Stomach (tissue), 9 donors: ENCODE data around the gene SHLD1. TPM values are rescaled to one million over a fixed set of nuclear protein-coding genes. Genes with fewer than 3 reads are reported as not detected.

Experiments
- DNase-seq, 2 donors: peaks; one replicate each; pipeline versions ENCODE4 v3.0.0 to v3.0.0-alpha.2; 2013 to 2019
- H3K27ac ChIP-seq, 5 donors: fragments of 200-600 bp in 4 of 5; sonication (generic) in 4 of 5; one replicate each; pipeline ENCODE4 v1.5.1; 2013 to 2019; ENCODE audit warnings: mild to moderate bottlenecking in 1 of 5, moderate library complexity in 1 of 5
- H3K27me3 ChIP-seq, 3 donors: fragments of 200-600 bp; sonication (generic); one replicate each; pipeline ENCODE4 v1.5.1; 2017 to 2019; ENCODE audit warnings: mixed run types in 1 of 3
- H3K36me3 ChIP-seq, 4 donors: fragments of 200-600 bp; sonication (generic); 1 replicate in 3 of 4; 2 replicates in 1 of 4; pipeline ENCODE4 v1.5.1; 2016 to 2019
- H3K4me1 ChIP-seq, 4 donors: fragments of 200-600 bp; sonication (generic); one replicate each; pipeline ENCODE4 v1.5.1; 2016 to 2019
- H3K4me3 ChIP-seq, 4 donors: fragments of 200-600 bp; sonication (generic) in 3 of 4; one replicate each; pipeline ENCODE4 v1.5.1; 2016 to 2019; ENCODE audit warnings: mild to moderate bottlenecking in 1 of 4
- H3K9me3 ChIP-seq, 4 donors: fragments of 200-600 bp; sonication (generic); one replicate each; pipeline ENCODE4 v1.5.1; 2016 to 2019
- EP300 ChIP-seq: sonication (generic); formaldehyde crosslinking; IDR thresholded peaks from one replicate; pipeline ENCODE4 v1.6.1; 2017; ENCODE audit warnings: antibody characterized with exemption
- POLR2A ChIP-seq, 4 donors: fragments of 450-650 bp; IDR thresholded peaks; one replicate each; pipeline ENCODE4 v1.6.1; 2016; ENCODE audit warnings: antibody characterized with exemption in 4 of 4, control low read depth in 2 of 4, mild to moderate bottlenecking in 1 of 4, moderate library complexity in 1 of 4
- POLR2AphosphoS5 ChIP-seq, 3 donors: sonication (generic); formaldehyde crosslinking; IDR thresholded peaks; one replicate each; pipeline ENCODE4 v1.6.1; 2016; ENCODE audit warnings: antibody characterized with exemption in 3 of 3
- WGBS, 5 donors: extraction: QIAGEN DNeasy Blood & Tissue Kit in 3 of 5; methylation state at CpG; one replicate each; pipeline versions ENCODE4 v1.1.5 to v1.1.7; 2013 to 2018; 5-methylcytosine and 5-hydroxymethylcytosine counted together
- intact Hi-C: fragments of 100-400 bp; cut with DNase I; formaldehyde crosslinking; loops from one replicate; pipeline ENCODE4 v1.15.1; 2023; ENCODE audit warnings: low total_unique reads
- polyA plus RNA-seq, 3 donors: library from polyadenylated mRNA; stranded (reverse); fragments of 200-250 nt; gene quantifications; one replicate each; pipeline ENCODE4 v1.2.3, GENCODE V29; 2013
- total RNA-seq, 5 donors: library from RNA; depleted of rRNA; stranded (reverse); fragments of >200 nt; gene quantifications; one replicate each; pipeline versions ENCODE4 v1.1.0 to v1.2.3, GENCODE V29; 2014 to 2016
- TF ChIP-seq, protein P1 (sequence below), 7 experiments: fragments of 450-650 bp in 4 of 7; fragments of 200-600 bp in 3 of 7; sonication (generic) in 3 of 7; IDR thresholded peaks; one replicate each; pipeline ENCODE4 v1.5.1; 2016 to 2019; ENCODE audit warnings: antibody characterized with exemption in 7 of 7, control low read depth in 2 of 7, mild to moderate bottlenecking in 1 of 7
- donor health status: healthy with polysubstance abuse.
- donor health status: Bipolar disorder and iron deficiency.
- donor health status: healthy.

SHLD1 gene
- total and polyA plus RNA-seq, 8 donors: 1.3 to 10.5 (median 3.5) TPM; not detected in 1

GRCh38 chr20:5741089-5741488 is 9.1 kb upstream of the SHLD1 start:
- DNase-seq: no peak
- H3K27me3 ChIP-seq: no peaks in the 10 kb centered on the region
- TF ChIP-seq POLR2A (IDR thresholded peaks at IDR 0.05) (no peak), POLR2AphosphoS5 (IDR thresholded peaks at IDR 0.05) (no peak), EP300 (no peak)
- TF ChIP-seq, protein P1, sequence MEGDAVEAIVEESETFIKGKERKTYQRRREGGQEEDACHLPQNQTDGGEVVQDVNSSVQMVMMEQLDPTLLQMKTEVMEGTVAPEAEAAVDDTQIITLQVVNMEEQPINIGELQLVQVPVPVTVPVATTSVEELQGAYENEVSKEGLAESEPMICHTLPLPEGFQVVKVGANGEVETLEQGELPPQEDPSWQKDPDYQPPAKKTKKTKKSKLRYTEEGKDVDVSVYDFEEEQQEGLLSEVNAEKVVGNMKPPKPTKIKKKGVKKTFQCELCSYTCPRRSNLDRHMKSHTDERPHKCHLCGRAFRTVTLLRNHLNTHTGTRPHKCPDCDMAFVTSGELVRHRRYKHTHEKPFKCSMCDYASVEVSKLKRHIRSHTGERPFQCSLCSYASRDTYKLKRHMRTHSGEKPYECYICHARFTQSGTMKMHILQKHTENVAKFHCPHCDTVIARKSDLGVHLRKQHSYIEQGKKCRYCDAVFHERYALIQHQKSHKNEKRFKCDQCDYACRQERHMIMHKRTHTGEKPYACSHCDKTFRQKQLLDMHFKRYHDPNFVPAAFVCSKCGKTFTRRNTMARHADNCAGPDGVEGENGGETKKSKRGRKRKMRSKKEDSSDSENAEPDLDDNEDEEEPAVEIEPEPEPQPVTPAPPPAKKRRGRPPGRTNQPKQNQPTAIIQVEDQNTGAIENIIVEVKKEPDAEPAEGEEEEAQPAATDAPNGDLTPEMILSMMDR (IDR thresholded peaks at IDR 0.05): no peak
- H3K9me3 ChIP-seq: no peaks in the 10 kb centered on the region
- intact Hi-C loops: no loop called here
- no peak overlapping the region for H3K27ac ChIP-seq
- no peaks in the 10 kb centered on the region for H3K36me3 ChIP-seq
- WGBS, 5 donors: 71 to 88% (median 77%) methylated on average over 2 of the region's 2 CpGs
- peaks cover 7 to 29% (median 17%) of the 10 kb centered on the region in 4 donors for H3K4me1 ChIP-seq
- no peak overlapping the region for H3K4me3 ChIP-seq

GRCh38 chr20:5742041-5742440 is 8.2 kb upstream of the SHLD1 start:
- no peaks in the 10 kb centered on the region for H3K27me3 ChIP-seq
- H3K4me3 ChIP-seq: no peak overlapping the region
- no peak for DNase-seq
- 76 to 90% (median 85%) methylated on average over 2 of the region's 2 CpGs for WGBS, 5 donors
- no peak overlapping the region for H3K27ac ChIP-seq
- intact Hi-C loops: no loop called here
- no peaks in the 10 kb centered on the region for H3K36me3 ChIP-seq
- no peak for TF ChIP-seq POLR2A (IDR thresholded peaks at IDR 0.05)
- TF ChIP-seq, protein P1 (IDR thresholded peaks at IDR 0.05): no peak
- TF ChIP-seq POLR2AphosphoS5 (IDR thresholded peaks at IDR 0.05): no peak
- no peak for TF ChIP-seq EP300
- H3K9me3 ChIP-seq: no peaks in the 10 kb centered on the region
- peaks cover 7 to 19% (median 9%) of the 10 kb centered on the region in 4 donors for H3K4me1 ChIP-seq

- intact Hi-C loops: no loop called here
- H3K36me3 ChIP-seq: no peaks in the 10 kb centered on the region
- H3K27me3 ChIP-seq: no peaks in the 10 kb centered on the region
- no peak overlapping the region for H3K4me3 ChIP-seq
- TF ChIP-seq, protein P1 (IDR thresholded peaks at IDR 0.05): no peak
- TF ChIP-seq EP300 (no peak), POLR2A (IDR thresholded peaks at IDR 0.05) (no peak), POLR2AphosphoS5 (IDR thresholded peaks at IDR 0.05) (no peak)
- H3K4me1 ChIP-seq: peaks cover 0 to 4% (median under 1%) of the 10 kb centered on the region in 4 donors
- no peak for DNase-seq
- no peak overlapping the region for H3K27ac ChIP-seq
- no peaks in the 10 kb centered on the region for H3K9me3 ChIP-seq
- WGBS, 5 donors: 58 to 72% (median 64%) methylated on average over 8 of the region's 8 CpGs
Observed at GRCh38 chr20:5745416-5746030, 4.7 kb upstream of the SHLD1 start.

DNA sequence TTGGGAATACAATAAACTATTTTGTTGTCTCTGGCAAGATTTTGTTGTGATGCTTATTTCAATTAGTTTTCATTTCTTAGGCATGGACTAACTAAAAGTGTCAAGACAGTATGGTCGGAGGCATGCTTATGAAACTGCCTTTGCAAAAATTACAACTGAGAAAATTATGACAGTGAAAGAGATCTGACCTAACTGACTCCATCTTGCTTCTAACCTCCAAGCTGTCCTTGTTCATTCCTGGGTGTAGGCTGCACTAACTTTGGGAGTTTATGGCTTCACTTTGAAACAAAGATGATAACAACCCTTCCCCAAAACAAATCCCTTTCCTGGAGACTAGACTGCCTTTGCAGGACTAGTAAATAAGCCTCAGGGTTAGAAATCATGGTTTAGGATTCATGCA is 4.1 kb upstream of the SHLD1 start:
- TF ChIP-seq, protein P1 (IDR thresholded peaks at IDR 0.05): no peak
- TF ChIP-seq EP300 (no peak), POLR2A (IDR thresholded peaks at IDR 0.05) (no peak), POLR2AphosphoS5 (IDR thresholded peaks at IDR 0.05) (no peak)
- Histone ChIP-seq H3K27ac (no peak overlapping the region), H3K27me3 (no peaks in the 10 kb centered on the region), H3K9me3 (no peaks in the 10 kb centered on the region), H3K36me3 (no peaks in the 10 kb centered on the region), H3K4me1 (peaks cover 2 to 8% (median 5%) of the 10 kb centered on the region in 4 donors), H3K4me3 (no peak overlapping the region)
- 69 to 82% (median 77%) methylated on average over 1 of the region's 1 CpG for WGBS, 5 donors
- no peak for DNase-seq
- intact Hi-C loops: no loop called here
